Fibroblast of the conjunctiva (primary cell): ENCODE measurements around the gene ZSWIM6.

ENCODE experiments used
- DNase-seq: peaks from one replicate; pipeline ENCODE4 v3.0.0-alpha.2; 2010; ENCODE audit warnings: low read depth

The ZSWIM6 gene

GRCh38 chr5:61591859-61592258, 259.8 kb downstream of the ZSWIM6 start:
- no peak for DNase-seq

- no peak for DNase-seq
Measured at GRCh38 chr5:61595426-61595825, 263.4 kb downstream of the ZSWIM6 start.
